Measurements from ENCODE around the gene FOXO4.

- TF ChIP-seq THAP11 (CRISPR knock-in tag; IDR thresholded peaks at IDR 0.05), result no peak
- no peak for TF ChIP-seq ZBED4 (CRISPR knock-in tag; IDR thresholded peaks at IDR 0.05; ENCODE audit: borderline replicate concordance)
- peak; percentile 52 for TF ChIP-seq CTCF (CRISPR knock-in tag; IDR thresholded peaks at IDR 0.05)
- no peak for TF ChIP-seq RAD21 (CRISPR knock-in tag; IDR thresholded peaks at IDR 0.05)
- TF ChIP-seq POLR2A (IDR thresholded peaks at IDR 0.05; ENCODE audit: insufficient read depth in 1 of 2, low read depth in 2 of 2, low read length in 2 of 2), result no peak
- no peak for TF ChIP-seq SNRNP70 (IDR thresholded peaks at IDR 0.05; ENCODE audit: low read depth, low read length)
- TF ChIP-seq MED1 (CRISPR knock-in tag; IDR thresholded peaks at IDR 0.05), result no peak
These were observed 52.0 kb downstream of the FOXO4 start for GRCh38 chrX:71147496-71148277.

Data from HepG2 (cell line).